ENCODE results near the gene YRDC. TPM values are rescaled to one million over a fixed set of nuclear protein-coding genes. Genes with fewer than 3 reads are reported as not detected.

YRDC gene
- total RNA-seq, 6 donors from 2014 or later: 4.2 to 22.2 (median 13.3) TPM

GRCh38 chr1:37808369-37809319, 636 bp upstream of the YRDC start:
- peak overlapping the region; percentile 84 to 91 (median 87) for H3K4me3 ChIP-seq
- TF ChIP-seq POLR2A (IDR thresholded peaks at IDR 0.05) (peak in 1 of 4 donors; percentile 16), POLR2AphosphoS5 (IDR thresholded peaks at IDR 0.05) (no peak), EP300 (IDR thresholded peaks at IDR 0.05) (no peak)
- 2 to 3% methylated on average over 14 to 34 of the region's 54 CpGs for WGBS, 2 donors
- DNase-seq (peak; percentile 73 to 95), ATAC-seq (ENCODE audit: low FRiP score in 2 of 2) (peak; percentile 80 to 95)
- peaks cover 23 to 35% (median 31%) of the 10 kb centered on the region in 4 donors for H3K36me3 ChIP-seq
- H3K9me3 ChIP-seq: no peaks in the 10 kb centered on the region
- H3K27me3 ChIP-seq: no peaks in the 10 kb centered on the region
- H3K4me1 ChIP-seq: peaks cover 22 to 42% (median 29%) of the 10 kb centered on the region in 4 donors
- H3K27ac ChIP-seq: peak overlapping the region; percentile 92 to 97 (median 94)

DNA sequence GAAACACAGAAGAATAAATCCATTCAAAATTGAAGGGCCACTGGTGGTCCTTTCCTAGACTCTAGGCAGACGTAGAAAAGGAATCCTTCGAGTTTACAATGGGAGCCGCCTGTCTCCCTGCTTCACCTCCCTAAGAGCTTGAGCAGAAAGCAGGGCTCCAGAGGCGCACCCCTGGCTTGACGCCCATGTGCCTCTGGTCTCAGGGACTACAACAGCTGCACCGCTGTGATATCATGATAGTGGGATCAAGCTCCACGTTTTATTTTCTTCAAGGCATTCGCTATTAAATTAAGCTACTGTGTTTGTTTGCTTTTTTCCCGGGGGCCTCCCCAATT, 821 bp downstream of the YRDC start:
- 11 to 18% methylated on average over 7 to 9 of the region's 9 CpGs for WGBS, 2 donors
- Histone ChIP-seq H3K27me3 (no peaks in the 10 kb centered on the region), H3K9me3 (no peaks in the 10 kb centered on the region), H3K4me1 (peaks cover 22 to 42% (median 29%) of the 10 kb centered on the region in 4 donors), H3K36me3 (peaks cover 32 to 47% (median 45%) of the 10 kb centered on the region in 4 donors), H3K4me3 (peak overlapping the region; percentile 84 to 91 (median 87)), H3K27ac (peak overlapping the region; percentile 92 to 97 (median 94))
- ATAC-seq (ENCODE audit: low FRiP score in 2 of 2) (no peak), DNase-seq (no peak)
- TF ChIP-seq EP300 (IDR thresholded peaks at IDR 0.05) (no peak), POLR2A (IDR thresholded peaks at IDR 0.05) (no peak), POLR2AphosphoS5 (IDR thresholded peaks at IDR 0.05) (no peak), CTCF (IDR thresholded peaks at IDR 0.05) (no peak)

DNA sequence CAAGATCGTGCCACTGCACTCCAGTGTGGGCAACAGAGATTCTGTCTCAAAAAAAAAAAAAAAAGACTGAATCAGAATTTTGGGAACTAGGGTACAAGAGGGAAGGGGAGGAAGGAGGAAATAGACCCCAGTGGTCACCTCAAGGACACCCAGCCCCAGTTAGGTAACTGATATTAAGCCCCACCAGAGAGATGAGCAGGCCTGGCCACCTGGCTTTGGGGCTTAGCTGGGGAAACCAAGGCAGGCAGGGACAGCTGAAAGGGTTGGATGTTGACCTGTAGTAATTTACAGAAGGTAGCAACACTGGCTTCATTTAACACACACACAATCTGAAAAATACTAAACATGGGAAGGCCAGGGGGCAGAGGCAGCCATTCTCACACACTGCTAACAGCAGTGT, 5.6 kb downstream of the YRDC start:
- H3K27me3 ChIP-seq: no peaks in the 10 kb centered on the region
- WGBS, 2 donors: 97 to 100% methylated on average over 1 of the region's 1 CpG

GRCh38 chr1:37797750-37798345, 10.2 kb downstream of the YRDC start:
- peaks cover 0 to 2% (median 0%) of the 10 kb centered on the region in 4 donors for H3K27me3 ChIP-seq
- ATAC-seq (ENCODE audit: low FRiP score in 2 of 2): no peak
- H3K27ac ChIP-seq: no peak overlapping the region
- WGBS, 2 donors: 88 to 90% methylated on average over 2 to 3 of the region's 3 CpGs
- no peak overlapping the region for H3K4me3 ChIP-seq
- TF ChIP-seq EP300 (IDR thresholded peaks at IDR 0.05) (no peak), POLR2A (IDR thresholded peaks at IDR 0.05) (no peak), POLR2AphosphoS5 (IDR thresholded peaks at IDR 0.05) (no peak), CTCF (IDR thresholded peaks at IDR 0.05) (no peak)
- DNase-seq: no peak
- no peaks in the 10 kb centered on the region for H3K9me3 ChIP-seq
- peaks cover 3 to 37% (median 20%) of the 10 kb centered on the region in 4 donors for H3K36me3 ChIP-seq
- H3K4me1 ChIP-seq: peaks cover 17 to 29% (median 22%) of the 10 kb centered on the region in 4 donors

More for the DNA sequence above, 5.6 kb downstream of the YRDC start:
- peaks cover 34 to 78% (median 59%) of the 10 kb centered on the region in 4 donors for H3K36me3 ChIP-seq
- TF ChIP-seq EP300 (IDR thresholded peaks at IDR 0.05) (no peak), CTCF (IDR thresholded peaks at IDR 0.05) (no peak), POLR2A (IDR thresholded peaks at IDR 0.05) (no peak), POLR2AphosphoS5 (IDR thresholded peaks at IDR 0.05) (no peak)
- no peak overlapping the region for H3K27ac ChIP-seq
- H3K4me3 ChIP-seq: no peak overlapping the region
- H3K9me3 ChIP-seq: no peaks in the 10 kb centered on the region
- ATAC-seq (ENCODE audit: low FRiP score in 2 of 2): no peak
- H3K4me1 ChIP-seq: peaks cover 8 to 22% (median 14%) of the 10 kb centered on the region in 4 donors
- no peak for DNase-seq
